Measurements from ENCODE around the gene KANSL2.

GRCh38 chr12:48716168-48716492, 34.1 kb upstream of the KANSL2 start:
- TF ChIP-seq CTCF (IDR thresholded peaks at IDR 0.05; ENCODE audit: insufficient read depth, low read length) (no peak), POLR2AphosphoS5 (IDR thresholded peaks at IDR 0.05; ENCODE audit: low read depth) (no peak), SPI1 (IDR thresholded peaks at IDR 0.05; ENCODE audit: borderline replicate concordance, low read depth) (no peak)
